GM11168 (cell line): ENCODE results near the gene S100PBP.
"Not testable (repeated sequence)": the region's sequence is repeated elsewhere in the genome, so short reads cannot be mapped to it uniquely, and the experiment has no call there.

Experiments
- in situ Hi-C: fragments of 300-500 bp; cut with MboI; formaldehyde crosslinking; loops from one replicate; pipeline ENCODE4 v1.12.0; 2022; ENCODE audit warnings: low sequenced_read_pairs; ENCODE audit not compliant: unreplicated experiment

The S100PBP gene

GRCh38 chr1:32895325-32896215, 78.1 kb downstream of the S100PBP start:
- in situ Hi-C loops = no loop called here

GRCh38 chr1:32896451-32896850, 79.0 kb downstream of the S100PBP start:
- in situ Hi-C loops = no loop called here

GRCh38 chr1:32897082-32898049, 79.9 kb downstream of the S100PBP start:
- in situ Hi-C loops = no loop called here

GRCh38 chr1:32898056-32898455, 80.6 kb downstream of the S100PBP start:
- in situ Hi-C loops = no loop called here

GRCh38 chr1:32898958-32899357, 81.5 kb downstream of the S100PBP start:
- in situ Hi-C loops = no loop called here

GRCh38 chr1:32899586-32900296, 82.3 kb downstream of the S100PBP start:
- in situ Hi-C loops = no loop called here

- in situ Hi-C loops = no loop called here
Measured at GRCh38 chr1:32900371-32900955, 83.0 kb downstream of the S100PBP start.

- in situ Hi-C loops = no loop called here
Measured at GRCh38 chr1:32900956-32901822, 83.7 kb downstream of the S100PBP start, which contains the start of gene TMEM54. Gene TMEM54 (minus strand): TSS chr1:32901389. CDS start chr1:32901238, 151 bp downstream.

GRCh38 chr1:32901823-32902534, 84.5 kb downstream of the S100PBP start:
- in situ Hi-C loops = no loop called here

- in situ Hi-C loops = no loop called here
Measured at GRCh38 chr1:32902535-32902920, 85.1 kb downstream of the S100PBP start.

- in situ Hi-C loops = no loop called here
Measured at GRCh38 chr1:32903991-32904785, 86.7 kb downstream of the S100PBP start.

GRCh38 chr1:32904797-32905196, 87.3 kb downstream of the S100PBP start:
- in situ Hi-C loops = no loop called here

GRCh38 chr1:32905588-32905987, 88.1 kb downstream of the S100PBP start:
- in situ Hi-C loops = not testable (repeated sequence)

- in situ Hi-C loops = no loop called here
Measured at GRCh38 chr1:32906654-32907053, 89.2 kb downstream of the S100PBP start.

GRCh38 chr1:32907435-32907834, 90.0 kb downstream of the S100PBP start:
- in situ Hi-C loops = no loop called here
